Keratinocyte (primary cell): Measurements from ENCODE around the gene ZNF433. TPM values are rescaled to one million over a fixed set of nuclear protein-coding genes. Genes with fewer than 3 reads are reported as not detected.

Experiments used
- DNase-seq: peaks from one replicate; pipeline ENCODE4 v3.0.0-alpha.2; 2011; ENCODE audit warnings: low read depth, missing footprints, low spot score
- FAIRE-seq: peaks from 2 replicates; lab custom pipeline; 2011; peaks lifted over from hg19 to GRCh38; lab: Jason Lieb, UNC
- H2AFZ ChIP-seq: 2 replicates; pipeline ENCODE4 v1.6.0; 2012; ENCODE audit warnings: low read length, control low read depth, inconsistent platforms; ENCODE audit not compliant: control insufficient read depth
- H3K27ac ChIP-seq: 2 replicates; pipeline ENCODE4 v1.5.1; 2011; ENCODE audit warnings: low read length; ENCODE audit not compliant: control insufficient read depth, insufficient read depth
- H3K27me3 ChIP-seq: 3 replicates; pipeline ENCODE4 v1.6.0; 2011; ENCODE audit warnings: low read length; ENCODE audit not compliant: control insufficient read depth, insufficient read depth; ENCODE audit errors: extremely low read depth
- H3K36me3 ChIP-seq, 2 experiments: 2 replicates in 1 of 2; 3 replicates in 1 of 2; pipeline ENCODE4 v1.5.1; 2011; ENCODE audit warnings: low read length in 2 of 2, mild to moderate bottlenecking in 1 of 2; ENCODE audit not compliant: control insufficient read depth in 2 of 2, insufficient read depth in 2 of 2; ENCODE audit errors: extremely low read depth in 1 of 2
- H3K4me1 ChIP-seq: 3 replicates; pipeline ENCODE4 v1.5.1; 2011; ENCODE audit warnings: low read length; ENCODE audit not compliant: control insufficient read depth, insufficient read depth; ENCODE audit errors: extremely low read depth
- H3K4me2 ChIP-seq: 3 replicates; pipeline ENCODE4 v1.6.0; 2011; ENCODE audit warnings: low read depth, low read length; ENCODE audit not compliant: control insufficient read depth, insufficient read depth; ENCODE audit errors: extremely low read depth
- H3K4me3 ChIP-seq, 3 experiments: fragments of 200-600 bp in 1 of 3; sonication (generic) in 1 of 3; 2 replicates in 2 of 3; 3 replicates in 1 of 3; pipeline ENCODE4 v1.5.1; 2011 to 2016; ENCODE audit warnings: low read length in 3 of 3, mild to moderate bottlenecking in 3 of 3, control low read depth in 2 of 3, inconsistent platforms in 1 of 3, low read depth in 1 of 3, mixed read lengths in 1 of 3, mixed run types in 1 of 3, moderate library complexity in 1 of 3; ENCODE audit not compliant: control insufficient read depth in 2 of 3, insufficient read depth in 2 of 3; ENCODE audit errors: extremely low read depth in 1 of 3
- H3K79me2 ChIP-seq: 2 replicates; pipeline ENCODE4 v1.6.0; 2012; ENCODE audit warnings: low read length; ENCODE audit not compliant: control insufficient read depth, insufficient read depth
- H3K9ac ChIP-seq: 3 replicates; pipeline ENCODE4 v1.6.0; 2011; ENCODE audit warnings: low read length; ENCODE audit not compliant: control insufficient read depth, insufficient read depth; ENCODE audit errors: extremely low read depth
- H3K9me1 ChIP-seq: 3 replicates; pipeline ENCODE4 v1.6.0; 2011; ENCODE audit warnings: low read length; ENCODE audit not compliant: control insufficient read depth, insufficient read depth; ENCODE audit errors: extremely low read depth
- H3K9me3 ChIP-seq: 2 replicates; pipeline ENCODE4 v1.5.1; 2012; ENCODE audit warnings: low read depth, low read length; ENCODE audit not compliant: control insufficient read depth
- H4K20me1 ChIP-seq: 3 replicates; pipeline ENCODE4 v1.6.0; 2011; ENCODE audit warnings: low read length; ENCODE audit not compliant: control insufficient read depth, insufficient read depth; ENCODE audit errors: extremely low read depth
- EZH2 ChIP-seq: IDR thresholded peaks from one replicate; pipeline ENCODE4 v1.6.1; 2012; ENCODE audit warnings: inconsistent platforms, mild to moderate bottlenecking, low read length, moderate library complexity
- dilution Hi-C: fragments of 300-500 bp; cut with MboI; formaldehyde crosslinking; loops from one replicate; pipeline ENCODE4 v1.7.0; 2020; ENCODE audit warnings: low sequenced_read_pairs; ENCODE audit not compliant: extremely low pct_ligation_motif_present
- polyA plus RNA-seq, 5 experiments: library from polyadenylated mRNA; depleted of rRNA in 3 of 5; stranded (reverse) in 3 of 5; stranded (forward) in 1 of 5; unstranded in 1 of 5; fragments of >200 nt; gene quantifications; 1 replicate in 1 of 5; 2 replicates in 3 of 5; 3 replicates in 1 of 5; pipeline versions ENCODE4 v1.2.1 to v1.2.3, GENCODE V29; 2011 to 2012; ENCODE audit warnings: missing spikeins in 2 of 5, low read depth in 1 of 5, low replicate concordance in 1 of 5
- TF ChIP-seq, protein P1 (sequence below), 3 experiments: IDR thresholded peaks in 1 of 3; conservative IDR thresholded peaks in 1 of 3; optimal IDR thresholded peaks in 1 of 3; 2 replicates in 2 of 3; 3 replicates in 1 of 3; pipeline versions ENCODE3 to v1.5.1; 2011; ENCODE audit warnings: low read length in 3 of 3, mild to moderate bottlenecking in 3 of 3, moderate library complexity in 2 of 3, control low read depth in 1 of 3, inconsistent platforms in 1 of 3; ENCODE audit not compliant: insufficient read depth in 2 of 3; ENCODE audit errors: extremely low read depth in 1 of 3

ZNF433 gene
- polyA plus RNA-seq, 1 donor (not counting 4 experiments of a cell fraction or from before 2014, with no cell fraction given): 4.7 TPM

DNA sequence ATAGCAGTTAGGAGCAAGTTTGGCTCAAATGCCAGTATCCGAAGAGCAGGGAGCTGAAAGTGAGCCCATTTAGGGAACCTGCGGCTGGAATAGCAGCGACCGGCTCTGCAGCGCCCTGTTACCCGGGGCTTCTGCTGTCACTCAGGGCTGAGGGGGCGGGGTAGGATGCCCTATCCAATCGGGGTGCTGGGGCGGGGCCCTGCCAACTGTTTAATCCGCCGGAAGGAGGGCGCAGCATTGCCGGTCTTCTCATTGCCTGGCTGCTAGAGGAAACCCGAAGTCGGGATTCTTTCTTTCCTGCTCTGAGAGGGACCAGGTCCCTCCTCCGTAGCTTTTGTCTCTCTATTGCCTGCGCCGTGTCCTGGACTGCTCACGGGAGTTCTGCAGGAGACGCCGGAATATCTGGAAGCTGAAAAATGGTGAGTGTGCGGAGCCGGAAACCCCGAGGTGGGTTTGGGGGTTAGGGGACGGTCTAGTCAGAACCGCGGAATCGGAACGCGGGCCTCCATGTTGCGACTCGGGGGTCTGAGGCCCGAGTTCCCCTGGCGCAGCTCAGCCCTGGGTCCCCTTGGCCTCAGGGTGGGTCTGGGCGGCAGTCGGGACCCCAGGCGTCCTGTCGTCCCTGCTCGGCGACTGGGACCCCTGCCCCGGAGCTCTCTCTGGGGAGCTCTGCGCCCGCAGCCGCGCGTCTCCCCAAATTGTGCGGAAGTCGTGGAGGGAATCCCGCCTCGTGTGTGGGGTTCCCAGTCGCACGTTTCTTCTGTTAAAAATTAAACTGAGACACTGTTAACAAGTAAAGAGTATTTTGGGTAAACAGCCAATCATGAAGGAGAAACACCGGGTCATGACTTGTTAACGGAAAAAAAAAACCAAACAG lies 47.8 kb downstream of the ZNF433 start:
- peaks cover 0 to 3% of the 10 kb centered on the region in 2 experiments for H3K36me3 ChIP-seq
- peaks cover 8% of the 10 kb centered on the region for H3K9me3 ChIP-seq
- peak; percentile 70 for FAIRE-seq
- no peaks in the 10 kb centered on the region for H3K27me3 ChIP-seq
- H3K4me2 ChIP-seq: peak overlapping the region; percentile 74
- TF ChIP-seq, protein P1, sequence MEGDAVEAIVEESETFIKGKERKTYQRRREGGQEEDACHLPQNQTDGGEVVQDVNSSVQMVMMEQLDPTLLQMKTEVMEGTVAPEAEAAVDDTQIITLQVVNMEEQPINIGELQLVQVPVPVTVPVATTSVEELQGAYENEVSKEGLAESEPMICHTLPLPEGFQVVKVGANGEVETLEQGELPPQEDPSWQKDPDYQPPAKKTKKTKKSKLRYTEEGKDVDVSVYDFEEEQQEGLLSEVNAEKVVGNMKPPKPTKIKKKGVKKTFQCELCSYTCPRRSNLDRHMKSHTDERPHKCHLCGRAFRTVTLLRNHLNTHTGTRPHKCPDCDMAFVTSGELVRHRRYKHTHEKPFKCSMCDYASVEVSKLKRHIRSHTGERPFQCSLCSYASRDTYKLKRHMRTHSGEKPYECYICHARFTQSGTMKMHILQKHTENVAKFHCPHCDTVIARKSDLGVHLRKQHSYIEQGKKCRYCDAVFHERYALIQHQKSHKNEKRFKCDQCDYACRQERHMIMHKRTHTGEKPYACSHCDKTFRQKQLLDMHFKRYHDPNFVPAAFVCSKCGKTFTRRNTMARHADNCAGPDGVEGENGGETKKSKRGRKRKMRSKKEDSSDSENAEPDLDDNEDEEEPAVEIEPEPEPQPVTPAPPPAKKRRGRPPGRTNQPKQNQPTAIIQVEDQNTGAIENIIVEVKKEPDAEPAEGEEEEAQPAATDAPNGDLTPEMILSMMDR (optimal IDR thresholded peaks at IDR 0.05 in 1 of 3, IDR thresholded peaks at IDR 0.05 in 1 of 3, conservative IDR thresholded peaks at IDR 0.05 in 1 of 3; ENCODE audit: extremely low read depth in 1 of 3, insufficient read depth in 2 of 3, low read length in 3 of 3): no peak
- no peak for TF ChIP-seq EZH2
- H3K9me1 ChIP-seq: no peaks in the 10 kb centered on the region
- peak overlapping the region; percentile 81 to 96 (median 81) for H3K4me3 ChIP-seq
- H3K79me2 ChIP-seq: peaks cover 4% of the 10 kb centered on the region
- DNase-seq: no peak
- H3K9ac ChIP-seq: peak overlapping the region; percentile 78
- H3K27ac ChIP-seq: peak overlapping the region; percentile 77
- dilution Hi-C loops: no loop called here
- no peaks in the 10 kb centered on the region for H3K4me1 ChIP-seq
- no peaks in the 10 kb centered on the region for H4K20me1 ChIP-seq
- peak overlapping the region; percentile 92 for H2AFZ ChIP-seq

DNA sequence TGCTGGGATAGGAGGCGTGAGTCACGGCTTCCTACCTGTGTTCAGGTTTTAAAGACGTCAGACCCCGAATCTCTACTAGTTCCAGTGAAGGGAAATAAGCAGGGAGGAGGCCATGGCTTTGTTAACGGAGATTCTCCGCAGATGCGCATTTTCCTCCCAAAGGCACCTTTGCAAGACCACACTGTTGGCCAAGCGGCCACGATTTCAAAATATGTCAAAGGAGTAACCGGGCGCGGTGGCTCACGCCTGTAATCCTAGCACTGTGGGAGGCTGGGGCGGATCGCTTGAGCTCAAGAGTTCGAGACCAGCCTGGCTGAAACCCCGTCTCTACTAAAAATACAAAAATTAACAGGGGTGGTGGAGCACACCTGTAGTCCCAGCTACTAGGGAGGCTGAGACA lies 48.7 kb downstream of the ZNF433 start:
- no peaks in the 10 kb centered on the region for H4K20me1 ChIP-seq
- no peak overlapping the region for H3K4me2 ChIP-seq
- FAIRE-seq (no peak), DNase-seq (no peak)
- H3K9me3 ChIP-seq: peaks cover 8% of the 10 kb centered on the region
- no peaks in the 10 kb centered on the region for H3K9me1 ChIP-seq
- H3K4me1 ChIP-seq: no peaks in the 10 kb centered on the region
- H3K27ac ChIP-seq: no peak overlapping the region
- peaks cover 4% of the 10 kb centered on the region for H3K79me2 ChIP-seq
- TF ChIP-seq, protein P1 (optimal IDR thresholded peaks at IDR 0.05 in 1 of 3, IDR thresholded peaks at IDR 0.05 in 1 of 3, conservative IDR thresholded peaks at IDR 0.05 in 1 of 3; ENCODE audit: extremely low read depth in 1 of 3, insufficient read depth in 2 of 3, low read length in 3 of 3): no peak
- no peak for TF ChIP-seq EZH2
- no peak overlapping the region for H3K4me3 ChIP-seq
- H3K9ac ChIP-seq: no peak overlapping the region
- peaks cover 0 to 3% of the 10 kb centered on the region in 2 experiments for H3K36me3 ChIP-seq
- no peak overlapping the region for H2AFZ ChIP-seq
- no peaks in the 10 kb centered on the region for H3K27me3 ChIP-seq
- dilution Hi-C loops: no loop called here
